ENCODE data around the gene TFIP11.

TFIP11 gene

DNA sequence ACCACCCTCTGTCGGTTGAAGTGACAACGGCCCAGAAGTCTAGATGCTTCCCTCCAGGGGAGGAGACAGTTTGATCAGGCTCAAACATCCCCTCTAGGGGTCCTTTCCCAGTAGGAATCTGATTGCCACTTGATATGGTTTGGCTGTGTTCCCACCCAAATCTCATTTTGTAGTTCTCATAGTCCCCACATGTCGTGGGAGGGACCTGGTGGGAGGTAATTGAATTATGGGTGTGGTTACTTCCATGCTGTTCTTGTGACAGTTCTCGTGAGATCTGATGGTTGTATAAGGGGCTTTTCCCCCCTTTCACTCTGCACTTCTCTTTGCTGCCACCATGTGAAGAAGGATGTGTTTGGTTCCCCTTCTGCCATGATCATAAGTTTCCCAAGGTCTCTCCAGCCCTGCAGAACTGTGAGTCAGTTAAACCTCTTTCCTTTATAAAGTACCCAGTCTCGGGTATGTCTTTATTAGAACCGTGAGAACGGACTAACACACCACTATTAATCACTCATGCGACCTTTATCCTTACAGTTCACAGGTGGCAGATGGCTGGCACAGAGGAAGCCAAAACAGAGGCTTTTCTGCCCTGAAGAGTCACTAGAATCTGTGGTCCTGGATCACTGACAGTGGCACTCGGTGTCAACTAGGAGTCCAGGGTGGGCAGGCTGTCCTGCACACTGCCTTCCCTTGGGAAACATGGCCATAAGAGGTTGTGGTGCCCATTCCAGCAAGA lies 61.7 kb downstream of the TFIP11 start:
- DNase-seq (ENCODE audit: low read depth in 4 of 4, low spot score in 1 of 4): no peak

DNA sequence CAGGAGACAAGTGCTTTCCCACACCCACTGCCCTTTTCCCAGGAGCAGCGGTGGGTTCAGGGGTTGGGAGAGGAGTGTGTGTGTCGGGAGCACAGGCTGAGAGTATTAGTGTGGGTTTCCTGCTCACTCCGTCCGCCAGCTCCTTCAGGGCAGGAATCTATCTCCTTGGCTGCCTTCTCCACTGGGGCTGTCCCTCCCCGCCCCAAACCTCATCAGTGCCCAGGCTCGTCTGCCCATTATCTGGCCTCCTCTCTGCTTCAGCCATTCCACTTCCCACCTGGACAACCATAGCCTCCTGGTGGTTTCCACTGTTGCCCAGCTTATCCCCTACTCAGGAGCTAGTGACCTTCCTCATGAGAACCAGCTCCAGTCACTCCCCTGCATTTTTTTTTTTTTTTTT lies 63.3 kb downstream of the TFIP11 start:
- DNase-seq (ENCODE audit: low read depth in 4 of 4, low spot score in 1 of 4): no peak

GRCh38 chr22:26448334-26448733 lies 63.9 kb downstream of the TFIP11 start:
- DNase-seq (ENCODE audit: low read depth in 4 of 4, low spot score in 1 of 4): no peak

GRCh38 chr22:26447584-26448329 lies 64.5 kb downstream of the TFIP11 start:
- DNase-seq (ENCODE audit: low read depth in 4 of 4, low spot score in 1 of 4): no peak

- no peak for DNase-seq (ENCODE audit: low read depth in 4 of 4, low spot score in 1 of 4)
These were observed 65.3 kb downstream of the TFIP11 start for GRCh38 chr22:26446808-26447515.

- no peak for DNase-seq (ENCODE audit: low read depth in 4 of 4, low spot score in 1 of 4)
These were observed 66.5 kb downstream of the TFIP11 start for GRCh38 chr22:26445577-26446275.

DNA sequence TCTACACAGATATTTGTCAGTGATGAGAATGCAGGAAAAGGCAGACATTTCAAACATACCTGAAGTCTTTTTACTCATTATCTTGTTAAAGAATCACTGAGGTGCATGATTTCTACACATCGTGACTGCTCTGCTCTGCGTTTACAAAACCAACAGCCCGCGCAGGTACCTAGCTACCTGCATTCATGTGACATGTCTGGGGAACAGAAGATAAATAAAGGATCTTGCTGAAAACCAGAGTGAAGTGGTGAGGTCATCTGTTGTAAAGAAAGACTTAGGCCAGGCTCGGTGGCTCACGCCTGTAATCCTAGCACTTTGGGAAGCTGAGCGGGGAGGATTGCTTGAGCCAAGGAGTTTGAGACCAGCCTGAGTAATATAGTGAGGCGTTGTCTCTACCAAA lies 67.5 kb downstream of the TFIP11 start:
- no peak for DNase-seq (ENCODE audit: low read depth in 4 of 4, low spot score in 1 of 4)

DNA sequence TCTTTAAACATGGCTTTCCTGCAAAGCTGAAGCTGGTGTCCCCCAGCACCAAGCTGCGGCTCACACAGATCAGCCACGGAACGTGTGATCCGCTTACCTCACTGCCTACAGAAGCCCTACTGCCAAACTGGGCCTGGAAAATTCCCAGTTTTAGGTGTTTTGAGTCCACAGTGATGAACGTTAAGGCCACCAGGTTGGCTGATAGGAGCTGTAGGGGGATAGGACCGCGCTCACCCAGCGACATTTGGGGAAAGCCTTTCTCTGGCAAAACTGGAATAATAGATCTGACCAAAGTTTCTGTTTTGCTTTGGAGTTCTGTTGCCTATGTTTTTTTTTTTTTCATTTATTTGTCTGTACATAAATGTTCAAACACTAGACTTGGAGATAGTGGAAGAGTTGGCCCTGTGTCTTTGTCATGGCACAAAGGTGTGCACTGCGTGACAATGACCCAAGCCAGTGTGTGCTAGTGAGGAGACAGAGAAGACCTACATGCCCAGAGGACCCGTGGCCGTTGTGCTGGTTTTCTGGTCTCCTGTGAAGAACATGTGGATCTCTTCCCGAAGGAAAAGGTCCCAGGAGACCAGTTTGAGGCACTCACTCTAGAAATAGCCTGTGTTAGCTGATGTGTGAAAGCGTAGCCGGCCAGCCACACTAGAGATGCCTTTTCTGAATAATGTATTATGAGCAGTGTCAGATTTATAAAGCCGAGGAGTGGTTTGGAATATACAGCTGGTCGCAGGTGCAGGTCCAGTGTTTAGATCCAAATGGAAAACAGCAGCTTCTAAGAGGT lies 68.2 kb downstream of the TFIP11 start:
- no peak for DNase-seq (ENCODE audit: low read depth in 4 of 4, low spot score in 1 of 4)

DNA sequence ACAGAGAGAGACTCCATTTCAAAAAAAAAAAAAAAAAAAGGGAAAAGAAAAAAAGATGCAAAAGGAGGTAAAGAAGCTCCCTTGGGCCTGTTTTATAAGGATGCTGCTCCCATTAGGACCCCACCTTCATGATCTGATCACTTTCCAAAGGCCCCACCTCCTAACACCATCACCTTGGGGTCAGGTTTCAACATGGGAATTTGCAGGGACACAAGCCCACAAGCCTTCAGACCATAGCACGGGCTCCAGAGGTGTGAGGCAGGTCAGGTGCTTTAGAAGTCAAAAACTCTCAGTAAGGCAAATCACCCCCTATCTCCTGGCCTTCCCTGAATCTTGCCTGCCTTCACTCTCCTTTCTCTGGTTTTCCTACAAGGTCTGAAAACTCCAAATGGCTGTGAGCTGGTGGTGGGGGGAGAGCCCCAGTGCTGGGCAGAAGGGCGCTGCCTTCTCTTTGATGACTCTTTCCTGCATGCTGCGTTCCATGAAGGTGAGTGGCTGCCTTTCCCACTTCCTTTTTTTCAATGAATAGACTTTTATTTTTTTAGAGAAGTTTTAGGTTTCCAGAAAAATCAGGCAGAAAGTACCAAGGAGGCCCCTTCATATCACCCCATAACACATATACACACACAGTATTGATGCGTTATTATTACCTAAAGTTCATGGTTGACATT lies 70.1 kb downstream of the TFIP11 start:
- DNase-seq (ENCODE audit: low read depth in 4 of 4, low spot score in 1 of 4): no peak

All from stimulated activated CD4-positive, alpha-beta T cell treated with anti-CD3 and anti-CD28 coated beads, Interleukin-1b, Interleukin-23, amount 100 ng/mL, for 24 hours (primary cell).